Ovary (tissue), 3 donors: Measurements from ENCODE around the gene MINPP1.

ENCODE experiments used
- CTCF ChIP-seq, 3 donors: fragments of 450-650 bp in 2 of 3; fragments of 200-600 bp in 1 of 3; IDR thresholded peaks; one replicate each; pipeline versions ENCODE4 v1.5.1 to v1.8.0; 2016 to 2022; ENCODE audit warnings: antibody characterized with exemption in 3 of 3, mild to moderate bottlenecking in 1 of 3
- EP300 ChIP-seq: sonication (generic); formaldehyde crosslinking; IDR thresholded peaks from one replicate; pipeline ENCODE4 v1.6.1; 2017; ENCODE audit warnings: antibody characterized with exemption
- donor health status: DM: no; HTN: no; CAD: no.

DNA sequence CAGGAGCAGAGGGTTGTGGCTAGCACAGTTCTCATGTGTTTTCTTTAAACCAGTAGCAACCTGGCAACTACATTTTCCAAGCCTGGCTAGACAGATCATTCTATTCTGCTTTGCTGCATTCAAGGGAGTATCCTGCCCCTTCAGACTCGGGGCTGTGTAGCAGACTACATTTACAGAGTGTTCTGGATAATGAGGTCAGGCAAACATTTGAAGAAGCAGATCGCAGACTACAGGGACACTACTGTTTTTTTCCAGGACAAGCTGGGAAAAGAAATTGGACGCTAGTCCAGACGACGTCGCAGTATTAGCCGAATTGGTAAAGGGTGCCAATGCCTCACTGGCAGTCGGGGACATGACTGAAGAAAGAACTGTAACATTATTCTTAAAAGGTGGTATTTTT, 94.0 kb downstream of the MINPP1 start:
- TF ChIP-seq CTCF (IDR thresholded peaks at IDR 0.05) (no peak), EP300 (no peak)
